GM13976 (cell line): Measurements from ENCODE around the gene DHX29.
A peak's percentile ranks its signal among the peaks of the same experiment; 100 is the strongest.

Source experiments
- DNase-seq: peaks from one replicate; pipeline ENCODE4 v3.0.0; 2012; ENCODE audit warnings: low spot score
- in situ Hi-C: fragments of 300-500 bp; cut with MboI; formaldehyde crosslinking; loops from one replicate; pipeline ENCODE4 v1.12.0; 2022; ENCODE audit warnings: low sequenced_read_pairs, mixed read lengths, inconsistent platforms; ENCODE audit not compliant: unreplicated experiment
- TF ChIP-seq, protein P1 (sequence below): IDR thresholded peaks from 2 replicates; pipeline ENCODE4 v1.5.1; 2012; ENCODE audit warnings: borderline replicate concordance, mild to moderate bottlenecking; ENCODE audit not compliant: insufficient read depth; ENCODE audit errors: extremely low read depth, missing control alignments, control extremely low read depth

The DHX29 gene, protein sequence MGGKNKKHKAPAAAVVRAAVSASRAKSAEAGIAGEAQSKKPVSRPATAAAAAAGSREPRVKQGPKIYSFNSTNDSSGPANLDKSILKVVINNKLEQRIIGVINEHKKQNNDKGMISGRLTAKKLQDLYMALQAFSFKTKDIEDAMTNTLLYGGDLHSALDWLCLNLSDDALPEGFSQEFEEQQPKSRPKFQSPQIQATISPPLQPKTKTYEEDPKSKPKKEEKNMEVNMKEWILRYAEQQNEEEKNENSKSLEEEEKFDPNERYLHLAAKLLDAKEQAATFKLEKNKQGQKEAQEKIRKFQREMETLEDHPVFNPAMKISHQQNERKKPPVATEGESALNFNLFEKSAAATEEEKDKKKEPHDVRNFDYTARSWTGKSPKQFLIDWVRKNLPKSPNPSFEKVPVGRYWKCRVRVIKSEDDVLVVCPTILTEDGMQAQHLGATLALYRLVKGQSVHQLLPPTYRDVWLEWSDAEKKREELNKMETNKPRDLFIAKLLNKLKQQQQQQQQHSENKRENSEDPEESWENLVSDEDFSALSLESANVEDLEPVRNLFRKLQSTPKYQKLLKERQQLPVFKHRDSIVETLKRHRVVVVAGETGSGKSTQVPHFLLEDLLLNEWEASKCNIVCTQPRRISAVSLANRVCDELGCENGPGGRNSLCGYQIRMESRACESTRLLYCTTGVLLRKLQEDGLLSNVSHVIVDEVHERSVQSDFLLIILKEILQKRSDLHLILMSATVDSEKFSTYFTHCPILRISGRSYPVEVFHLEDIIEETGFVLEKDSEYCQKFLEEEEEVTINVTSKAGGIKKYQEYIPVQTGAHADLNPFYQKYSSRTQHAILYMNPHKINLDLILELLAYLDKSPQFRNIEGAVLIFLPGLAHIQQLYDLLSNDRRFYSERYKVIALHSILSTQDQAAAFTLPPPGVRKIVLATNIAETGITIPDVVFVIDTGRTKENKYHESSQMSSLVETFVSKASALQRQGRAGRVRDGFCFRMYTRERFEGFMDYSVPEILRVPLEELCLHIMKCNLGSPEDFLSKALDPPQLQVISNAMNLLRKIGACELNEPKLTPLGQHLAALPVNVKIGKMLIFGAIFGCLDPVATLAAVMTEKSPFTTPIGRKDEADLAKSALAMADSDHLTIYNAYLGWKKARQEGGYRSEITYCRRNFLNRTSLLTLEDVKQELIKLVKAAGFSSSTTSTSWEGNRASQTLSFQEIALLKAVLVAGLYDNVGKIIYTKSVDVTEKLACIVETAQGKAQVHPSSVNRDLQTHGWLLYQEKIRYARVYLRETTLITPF (N-terminal part only)

DNA sequence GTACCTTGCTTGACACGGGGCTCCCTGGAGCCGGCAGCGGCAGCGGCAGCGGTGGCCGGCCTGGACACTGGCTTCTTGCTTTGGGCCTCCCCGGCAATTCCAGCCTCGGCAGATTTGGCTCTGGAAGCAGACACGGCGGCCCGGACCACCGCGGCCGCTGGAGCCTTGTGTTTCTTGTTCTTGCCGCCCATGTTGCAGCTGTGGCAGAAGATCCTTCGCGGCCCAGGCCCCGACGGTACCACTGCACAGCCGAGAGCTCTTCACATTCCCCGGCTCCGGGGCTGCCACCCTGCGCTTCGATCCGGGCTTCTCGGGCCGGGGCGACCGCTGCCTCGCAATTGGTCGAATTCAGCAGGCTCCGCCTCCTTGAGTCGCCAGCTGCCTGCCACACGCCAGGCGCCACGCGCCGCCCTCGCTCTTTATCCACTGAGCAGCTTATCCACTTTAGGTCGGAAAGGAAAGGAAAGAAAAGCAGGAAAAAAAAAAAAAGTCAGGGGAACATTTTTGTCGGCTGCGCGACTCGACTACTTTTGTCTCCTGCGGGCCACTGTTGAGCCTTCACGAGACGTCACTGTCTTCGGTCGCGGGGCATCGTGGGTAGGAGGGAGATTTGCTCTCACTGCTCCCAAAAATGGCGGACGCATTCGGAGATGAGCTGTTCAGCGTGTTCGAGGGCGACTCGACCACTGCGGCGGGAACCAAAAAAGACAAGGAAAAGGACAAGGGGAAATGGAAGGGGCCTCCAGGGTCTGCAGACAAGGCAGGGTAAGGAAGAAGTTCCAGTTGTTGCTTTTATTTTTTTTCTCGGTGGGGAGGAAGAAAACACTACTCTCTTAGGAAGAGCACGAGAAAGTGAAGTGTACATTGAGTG lies at the start of gene DHX29, which contains the start of gene MTREX:
DHX29 (minus strand) TSS at position 312 of the 871 bp plus-strand sequence; CDS start at position 191, 121 bp downstream.
MTREX (plus strand) TSS at position 607 of the 871 bp plus-strand sequence; CDS start at position 632, 25 bp downstream.
- DNase-seq = peak; percentile 91
- TF ChIP-seq, protein P1, sequence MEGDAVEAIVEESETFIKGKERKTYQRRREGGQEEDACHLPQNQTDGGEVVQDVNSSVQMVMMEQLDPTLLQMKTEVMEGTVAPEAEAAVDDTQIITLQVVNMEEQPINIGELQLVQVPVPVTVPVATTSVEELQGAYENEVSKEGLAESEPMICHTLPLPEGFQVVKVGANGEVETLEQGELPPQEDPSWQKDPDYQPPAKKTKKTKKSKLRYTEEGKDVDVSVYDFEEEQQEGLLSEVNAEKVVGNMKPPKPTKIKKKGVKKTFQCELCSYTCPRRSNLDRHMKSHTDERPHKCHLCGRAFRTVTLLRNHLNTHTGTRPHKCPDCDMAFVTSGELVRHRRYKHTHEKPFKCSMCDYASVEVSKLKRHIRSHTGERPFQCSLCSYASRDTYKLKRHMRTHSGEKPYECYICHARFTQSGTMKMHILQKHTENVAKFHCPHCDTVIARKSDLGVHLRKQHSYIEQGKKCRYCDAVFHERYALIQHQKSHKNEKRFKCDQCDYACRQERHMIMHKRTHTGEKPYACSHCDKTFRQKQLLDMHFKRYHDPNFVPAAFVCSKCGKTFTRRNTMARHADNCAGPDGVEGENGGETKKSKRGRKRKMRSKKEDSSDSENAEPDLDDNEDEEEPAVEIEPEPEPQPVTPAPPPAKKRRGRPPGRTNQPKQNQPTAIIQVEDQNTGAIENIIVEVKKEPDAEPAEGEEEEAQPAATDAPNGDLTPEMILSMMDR = no peak
- in situ Hi-C loops = no loop called here

DNA sequence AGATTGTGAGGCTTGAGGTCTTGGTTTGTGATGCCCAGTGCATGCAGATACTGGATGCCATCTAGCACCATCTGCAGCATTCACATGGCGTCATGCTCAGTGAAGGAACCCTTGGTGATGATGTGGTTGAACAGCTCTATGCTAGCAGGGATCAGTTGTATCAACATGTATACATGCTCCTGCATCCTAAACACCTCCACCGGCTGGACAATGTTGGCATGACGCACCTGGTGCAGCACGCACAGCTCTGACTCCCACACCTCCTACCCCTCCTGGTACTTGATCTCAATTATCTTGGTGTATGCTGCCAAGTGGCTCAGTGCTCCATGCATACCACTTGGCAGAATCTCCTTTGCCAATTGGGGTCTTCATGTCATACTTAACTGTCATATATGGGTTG lies 49.4 kb upstream of the DHX29 start:
- in situ Hi-C loops = no loop called here

DNA sequence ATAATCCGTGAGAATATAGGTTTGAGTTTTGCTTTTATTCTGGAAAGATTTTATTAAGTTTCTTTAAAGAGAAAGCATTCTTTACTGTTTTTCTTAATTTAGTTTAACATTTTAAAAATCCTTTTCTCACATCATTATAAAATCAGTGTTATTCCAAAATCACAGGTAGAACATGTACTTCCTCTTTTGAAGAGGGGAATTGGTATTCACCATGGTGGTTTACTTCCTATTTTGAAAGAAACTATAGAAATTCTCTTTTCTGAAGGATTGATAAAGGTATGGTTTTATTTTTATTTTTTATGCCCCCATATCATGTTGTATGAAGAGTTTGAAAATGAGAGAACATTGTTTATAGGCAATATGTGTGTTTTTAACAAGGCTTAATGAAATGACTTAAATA lies 43.3 kb upstream of the DHX29 start:
- in situ Hi-C loops = no loop called here
- TF ChIP-seq, protein P1 = no peak
- DNase-seq = no peak

More for the DNA sequence above, 49.4 kb upstream of the DHX29 start:
- TF ChIP-seq, protein P1 = no peak
- DNase-seq = no peak

DNA sequence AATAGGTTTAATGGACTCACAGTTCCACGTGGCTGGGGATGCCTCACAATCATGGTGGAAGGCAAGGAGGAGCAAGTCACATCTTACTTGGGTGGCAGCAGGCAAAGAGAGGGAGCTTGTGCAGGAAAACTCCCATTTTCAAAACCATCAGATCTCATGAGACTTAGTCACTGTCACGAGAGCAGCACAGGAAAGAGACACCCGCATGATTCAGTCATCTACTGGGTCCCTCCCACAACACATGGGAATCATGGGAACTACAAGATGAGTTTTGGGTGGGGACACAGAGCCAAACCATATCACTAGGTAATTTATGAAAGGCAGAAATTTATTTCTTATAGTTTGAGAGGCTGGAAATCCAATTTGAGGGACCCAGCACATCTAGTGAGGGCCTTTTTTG lies 40.3 kb upstream of the DHX29 start:
- no peak for DNase-seq
- TF ChIP-seq, protein P1 = no peak
- in situ Hi-C loops = loop anchor here (25.0 kb wide), 1 partner anchor 340 kb away; no protein-coding TSS in a partner anchor

DNA sequence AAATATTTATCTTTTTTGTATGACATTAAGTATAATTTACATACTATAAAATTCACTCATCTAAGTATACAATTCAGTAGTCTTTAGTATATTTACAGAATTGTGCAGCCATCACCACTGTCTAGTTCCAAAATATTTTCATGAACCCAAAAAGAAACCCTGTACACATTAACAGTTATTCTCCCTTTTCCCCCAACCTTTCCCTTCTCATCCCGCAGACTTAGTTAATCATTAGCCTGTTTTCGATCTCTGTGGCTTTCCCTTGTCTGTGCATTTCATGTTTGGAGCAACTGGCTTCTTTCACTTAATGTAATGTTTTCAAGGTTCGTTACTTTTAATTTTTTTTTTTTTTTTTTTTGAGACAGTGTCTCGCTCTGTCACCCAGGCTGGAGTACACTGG lies 37.8 kb upstream of the DHX29 start:
- TF ChIP-seq, protein P1 = no peak
- no peak for DNase-seq
- in situ Hi-C loops = loop anchor here (25.0 kb wide), 1 partner anchor 342 kb away; no protein-coding TSS in a partner anchor
